Astrocyte of the spinal cord (primary cell): ENCODE data around the gene RAMACL.

ENCODE experiments used
- DNase-seq: peaks from one replicate; pipeline ENCODE4 v3.0.0; 2011; ENCODE audit warnings: low read depth, low spot score
- H3K4me3 ChIP-seq: 2 replicates; pipeline ENCODE4 v1.5.1; 2011; ENCODE audit warnings: low read depth, mild to moderate bottlenecking, low read length, moderate library complexity
- in situ Hi-C: cut with HindIII; loops from 2 replicates; pipeline ENCODE4 v1.10.0; 2017; ENCODE audit warnings: low sequenced_read_pairs
- TF ChIP-seq, protein P1 (sequence below): IDR thresholded peaks from 2 replicates; pipeline ENCODE4 v1.5.1; 2012; ENCODE audit warnings: low read depth, mild to moderate bottlenecking, low read length, inconsistent platforms

Gene RAMACL

DNA sequence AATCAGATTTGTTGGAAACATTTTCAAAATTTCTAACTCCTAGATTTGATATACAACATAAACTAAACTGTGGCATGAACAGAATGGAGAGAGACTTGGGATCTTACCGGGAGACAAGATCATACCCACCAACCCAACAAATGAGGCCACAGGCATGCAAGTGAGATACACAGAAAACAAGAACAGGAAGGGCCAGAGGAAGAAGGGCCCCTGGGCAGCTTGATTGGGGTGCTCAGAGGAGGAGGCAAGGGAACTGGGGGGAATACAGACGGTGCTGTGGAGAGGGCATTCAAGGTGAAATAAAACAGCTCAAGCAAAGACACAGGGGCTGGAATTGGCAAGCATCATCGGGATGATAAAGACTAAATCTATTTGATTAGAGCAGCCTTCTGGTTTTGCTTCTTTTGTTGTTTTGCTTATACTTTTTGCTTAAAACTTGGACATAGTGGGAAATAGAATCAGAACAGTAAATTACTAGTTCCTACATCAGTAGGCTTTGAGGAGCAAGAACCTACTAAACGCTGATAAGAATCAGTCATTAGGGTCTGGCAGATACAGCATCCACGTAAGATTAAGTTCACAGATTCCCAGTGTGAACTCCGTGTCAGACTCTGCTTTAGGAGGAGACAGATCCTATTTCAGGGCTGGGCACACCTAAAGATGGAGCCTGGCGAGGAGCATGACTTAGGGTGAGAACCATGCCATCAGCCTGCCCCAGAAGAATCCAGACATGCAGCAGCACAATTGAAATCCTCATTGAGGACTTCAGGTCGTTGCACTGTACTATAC, 3.5 kb upstream of the RAMACL start:
- no peak overlapping the region for H3K4me3 ChIP-seq
- no peak for DNase-seq
- in situ Hi-C loops: no loop called here
- TF ChIP-seq, protein P1, sequence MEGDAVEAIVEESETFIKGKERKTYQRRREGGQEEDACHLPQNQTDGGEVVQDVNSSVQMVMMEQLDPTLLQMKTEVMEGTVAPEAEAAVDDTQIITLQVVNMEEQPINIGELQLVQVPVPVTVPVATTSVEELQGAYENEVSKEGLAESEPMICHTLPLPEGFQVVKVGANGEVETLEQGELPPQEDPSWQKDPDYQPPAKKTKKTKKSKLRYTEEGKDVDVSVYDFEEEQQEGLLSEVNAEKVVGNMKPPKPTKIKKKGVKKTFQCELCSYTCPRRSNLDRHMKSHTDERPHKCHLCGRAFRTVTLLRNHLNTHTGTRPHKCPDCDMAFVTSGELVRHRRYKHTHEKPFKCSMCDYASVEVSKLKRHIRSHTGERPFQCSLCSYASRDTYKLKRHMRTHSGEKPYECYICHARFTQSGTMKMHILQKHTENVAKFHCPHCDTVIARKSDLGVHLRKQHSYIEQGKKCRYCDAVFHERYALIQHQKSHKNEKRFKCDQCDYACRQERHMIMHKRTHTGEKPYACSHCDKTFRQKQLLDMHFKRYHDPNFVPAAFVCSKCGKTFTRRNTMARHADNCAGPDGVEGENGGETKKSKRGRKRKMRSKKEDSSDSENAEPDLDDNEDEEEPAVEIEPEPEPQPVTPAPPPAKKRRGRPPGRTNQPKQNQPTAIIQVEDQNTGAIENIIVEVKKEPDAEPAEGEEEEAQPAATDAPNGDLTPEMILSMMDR: no peak

DNA sequence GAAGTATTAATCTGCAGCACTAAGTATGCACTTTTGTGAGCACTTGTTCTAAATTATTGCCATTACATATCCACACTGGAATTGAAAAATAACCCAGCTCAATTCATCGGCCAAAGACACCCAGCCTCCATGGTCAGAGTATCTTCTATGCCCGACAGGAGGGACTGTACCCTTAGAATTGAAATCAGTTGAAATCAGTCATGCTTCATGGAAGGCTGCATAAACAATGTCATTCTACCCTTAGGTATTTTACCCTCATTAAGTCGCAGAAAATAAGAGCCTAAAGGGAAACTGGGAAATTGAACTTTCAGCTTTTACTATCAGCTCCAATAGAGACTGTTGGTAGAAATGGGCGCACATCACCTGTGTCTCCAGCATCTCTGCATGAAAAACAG, 2.9 kb upstream of the RAMACL start:
- no peak overlapping the region for H3K4me3 ChIP-seq
- DNase-seq: no peak
- TF ChIP-seq, protein P1: no peak
- in situ Hi-C loops: no loop called here

DNA sequence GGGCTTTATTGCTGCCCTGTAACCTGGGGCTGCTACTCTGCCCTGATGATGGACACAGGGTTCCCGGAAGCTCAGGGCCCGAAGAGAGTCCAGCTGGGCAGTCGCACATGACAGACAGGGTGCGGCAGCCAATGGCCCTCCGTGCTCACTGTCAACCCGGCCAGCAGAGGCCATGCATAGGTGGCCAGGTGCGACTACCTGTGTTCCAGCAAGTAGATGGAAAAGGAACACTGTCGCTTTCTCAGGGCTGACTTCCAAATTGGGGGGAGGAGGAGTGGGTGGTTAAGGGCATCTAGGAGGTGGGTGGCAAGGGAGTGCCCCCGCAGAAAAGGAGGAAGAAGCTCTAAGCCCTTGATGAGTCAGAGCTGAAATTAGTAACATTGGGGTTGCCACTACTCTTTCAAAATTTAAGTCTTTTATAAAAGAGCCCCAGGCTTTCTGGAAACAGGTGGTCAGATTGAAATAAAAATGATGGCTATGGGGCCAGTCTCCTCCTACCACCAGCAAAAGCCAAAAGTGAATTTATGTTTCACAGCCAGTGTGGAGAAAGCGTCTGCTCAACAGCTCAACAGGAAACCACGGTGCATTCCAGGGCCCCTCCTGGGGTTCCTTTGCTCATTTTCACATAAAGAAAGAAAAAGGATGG, 2.3 kb upstream of the RAMACL start:
- no peak overlapping the region for H3K4me3 ChIP-seq
- in situ Hi-C loops: no loop called here
- peak; percentile 90 for DNase-seq
- TF ChIP-seq, protein P1: no peak

DNA sequence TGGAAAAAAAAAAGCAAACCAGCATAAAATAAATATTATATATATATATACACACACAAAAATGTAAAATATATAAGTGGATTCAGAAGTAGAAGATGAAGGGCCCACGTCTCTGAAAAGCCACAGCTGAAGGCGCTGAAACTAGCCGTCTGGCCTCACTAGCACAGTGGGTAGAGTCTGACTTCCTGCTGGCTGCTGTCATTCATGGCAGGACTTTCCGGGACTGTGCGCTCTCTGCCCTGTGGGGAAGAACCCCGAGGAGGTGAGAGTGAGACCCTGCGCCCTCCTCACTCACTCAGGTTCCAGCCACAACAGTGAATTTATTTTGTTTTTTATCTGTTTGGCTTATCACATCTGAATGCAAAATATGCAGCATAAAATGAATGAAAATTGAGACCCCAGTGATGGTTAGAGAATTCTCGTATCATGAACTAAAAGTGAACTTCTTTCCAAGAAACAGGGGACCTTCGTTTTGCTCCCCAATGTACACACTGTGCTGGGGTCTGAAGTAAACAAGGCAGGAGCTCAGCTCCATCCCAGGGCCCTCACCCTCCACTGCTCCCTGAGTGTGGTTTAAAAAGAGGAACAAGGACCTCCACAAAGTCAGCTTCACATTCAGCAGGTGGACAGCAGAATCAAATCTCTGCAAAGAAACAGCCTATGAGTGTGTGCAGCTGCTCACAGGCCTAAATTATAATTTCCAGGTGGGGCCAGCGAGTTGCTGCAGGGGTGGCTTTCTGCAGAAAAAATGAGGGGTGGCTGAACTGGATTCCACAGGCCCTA, 1.3 kb upstream of the RAMACL start:
- no peak for DNase-seq
- in situ Hi-C loops: no loop called here
- TF ChIP-seq, protein P1: no peak
- H3K4me3 ChIP-seq: no peak overlapping the region

DNA sequence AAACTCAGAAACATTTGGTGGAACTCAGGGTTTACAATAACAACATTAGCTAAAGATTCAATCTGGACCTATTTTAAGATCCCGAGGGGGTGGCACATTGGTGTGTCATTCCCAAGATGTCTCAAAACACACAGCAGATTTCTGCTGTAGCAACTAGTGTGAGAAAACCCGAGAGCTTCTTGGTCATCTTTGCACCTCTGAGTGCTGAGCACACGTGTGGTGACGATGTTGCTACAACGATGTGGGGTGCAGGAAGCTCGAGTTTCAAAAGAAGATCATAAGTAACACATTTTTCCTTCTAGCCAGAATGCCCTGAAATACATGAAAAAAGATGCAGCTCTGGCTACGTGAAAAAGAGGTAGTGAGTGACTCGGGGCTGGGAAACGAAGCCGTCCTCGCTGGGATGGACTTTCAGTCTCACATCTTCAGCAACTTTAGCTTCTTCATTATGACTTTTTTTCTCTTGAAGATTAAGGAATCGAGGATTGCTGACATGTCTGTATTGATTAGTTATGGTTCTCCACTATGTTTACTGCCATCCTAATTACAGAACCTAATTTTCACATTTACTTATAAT, 1.5 kb downstream of the RAMACL start:
- in situ Hi-C loops: no loop called here
- peak; percentile 57 for DNase-seq
- no peak overlapping the region for H3K4me3 ChIP-seq
- TF ChIP-seq, protein P1: no peak

DNA sequence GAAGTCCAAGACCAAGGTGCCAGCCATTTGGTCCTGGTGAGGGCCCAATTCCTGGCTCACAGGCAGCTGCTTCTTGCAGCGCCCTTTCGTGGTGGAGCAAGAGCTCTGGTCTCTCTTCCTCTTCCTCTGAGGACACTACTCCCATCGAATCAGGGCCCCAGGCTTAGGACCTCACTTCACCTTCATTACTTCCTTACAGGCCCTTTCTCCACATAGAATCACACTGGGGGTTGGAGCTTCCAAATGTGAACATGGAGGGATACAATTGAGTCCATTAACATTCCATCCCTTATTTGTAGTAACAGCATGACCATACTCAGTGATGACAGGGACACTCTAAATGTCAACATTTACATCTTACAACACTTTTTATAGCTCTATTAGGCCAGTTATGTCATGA, 2.3 kb downstream of the RAMACL start:
- TF ChIP-seq, protein P1: no peak
- in situ Hi-C loops: no loop called here
- no peak overlapping the region for H3K4me3 ChIP-seq
- DNase-seq: no peak
